Mesenchymal stem cell (in vitro differentiated cells and primary cell): Measurements from ENCODE around the gene LSM4.
"Not testable (repeated sequence)": the region's sequence is repeated elsewhere in the genome, so short reads cannot be mapped to it uniquely, and the experiment has no call there.

Experiments
- DNase-seq: peaks from one replicate; pipeline ENCODE4 v3.0.0-alpha.2; 2013
- H2AFZ ChIP-seq: one replicate; pipeline ENCODE4 v1.6.1; 2013; ENCODE audit warnings: low read depth, mild to moderate bottlenecking, control low read depth, inconsistent platforms, low read length, moderate library complexity
- H2AK5ac ChIP-seq: 2 replicates; pipeline ENCODE4 v1.6.1; 2013; ENCODE audit warnings: low read length, moderate library complexity, mild to moderate bottlenecking, inconsistent platforms; ENCODE audit not compliant: severe bottlenecking
- H2BK120ac ChIP-seq: one replicate; pipeline ENCODE4 v1.6.1; 2013; ENCODE audit warnings: low read depth, mild to moderate bottlenecking, inconsistent platforms, low read length, moderate library complexity
- H2BK12ac ChIP-seq, 2 experiments: one replicate each; pipeline ENCODE4 v1.6.1; 2013; ENCODE audit warnings: inconsistent platforms in 2 of 2, low read length in 2 of 2, mild to moderate bottlenecking in 2 of 2, moderate library complexity in 2 of 2, control low read depth in 1 of 2
- H2BK15ac ChIP-seq: one replicate; pipeline ENCODE4 v1.6.1; 2013; ENCODE audit warnings: mild to moderate bottlenecking, low read depth, inconsistent platforms; ENCODE audit not compliant: poor library complexity, severe bottlenecking
- H2BK5ac ChIP-seq: 2 replicates; pipeline ENCODE4 v1.6.1; 2013; ENCODE audit warnings: low read depth, mild to moderate bottlenecking, low read length, control low read depth, inconsistent platforms; ENCODE audit not compliant: poor library complexity, severe bottlenecking
- H3K14ac ChIP-seq, 2 experiments: one replicate each; pipeline ENCODE4 v1.6.1; 2013; ENCODE audit warnings: inconsistent platforms in 2 of 2, low read length in 2 of 2, control low read depth in 1 of 2, mild to moderate bottlenecking in 1 of 2, moderate library complexity in 1 of 2
- H3K18ac ChIP-seq, 2 experiments: one replicate each; pipeline ENCODE4 v1.6.1; 2013; ENCODE audit warnings: inconsistent platforms in 2 of 2, low read length in 2 of 2, control low read depth in 1 of 2, low read depth in 1 of 2, mild to moderate bottlenecking in 1 of 2
- H3K23ac ChIP-seq, 2 experiments: one replicate each; pipeline ENCODE4 v1.6.1; 2013; ENCODE audit warnings: inconsistent platforms in 2 of 2, low read length in 2 of 2, mild to moderate bottlenecking in 2 of 2, moderate library complexity in 2 of 2, control low read depth in 1 of 2
- H3K27ac ChIP-seq: 2 replicates; pipeline ENCODE4 v1.5.1; 2013; ENCODE audit warnings: mild to moderate bottlenecking, moderate library complexity, low read length, control low read depth, inconsistent platforms; ENCODE audit not compliant: poor library complexity, severe bottlenecking
- H3K27me3 ChIP-seq, 2 experiments: 2 replicates each; pipeline versions ENCODE4 v1.6.1 to v1.7.0; 2013; ENCODE audit warnings: low read length in 2 of 2, mild to moderate bottlenecking in 2 of 2, moderate library complexity in 2 of 2, control low read depth in 1 of 2, inconsistent platforms in 1 of 2; ENCODE audit not compliant: control insufficient read depth in 1 of 2, insufficient read depth in 1 of 2
- H3K36me3 ChIP-seq, 2 experiments: 2 replicates each; pipeline versions ENCODE4 v1.6.1 to v1.7.0; 2013; ENCODE audit warnings: low read length in 2 of 2, control low read depth in 1 of 2, inconsistent platforms in 1 of 2, low read depth in 1 of 2, mild to moderate bottlenecking in 1 of 2; ENCODE audit not compliant: insufficient read depth in 2 of 2, control insufficient read depth in 1 of 2
- H3K4ac ChIP-seq, 2 experiments: one replicate each; pipeline ENCODE4 v1.6.1; 2013; ENCODE audit warnings: inconsistent platforms in 2 of 2, low read length in 2 of 2, mild to moderate bottlenecking in 2 of 2, moderate library complexity in 2 of 2, control low read depth in 1 of 2, low read depth in 1 of 2
- H3K4me1 ChIP-seq: 2 replicates; pipeline ENCODE4 v1.6.1; 2013; ENCODE audit warnings: low read depth, low read length, control low read depth; ENCODE audit not compliant: control insufficient read depth, insufficient read depth
- H3K4me2 ChIP-seq: 2 replicates; pipeline ENCODE4 v1.6.1; 2013; ENCODE audit warnings: low read length, mild to moderate bottlenecking, inconsistent platforms; ENCODE audit not compliant: poor library complexity, severe bottlenecking
- H3K4me3 ChIP-seq, 2 experiments: 2 replicates each; pipeline versions ENCODE4 v1.5.1 to v1.7.0; 2013; ENCODE audit warnings: low read length in 2 of 2, mild to moderate bottlenecking in 2 of 2, control low read depth in 1 of 2, low read depth in 1 of 2; ENCODE audit not compliant: insufficient read depth in 1 of 2
- H3K79me1 ChIP-seq: replicated peaks from 2 replicates; pipeline ENCODE4 v1.6.1; 2013; ENCODE audit warnings: mild to moderate bottlenecking, control low read depth, low read length, inconsistent platforms; ENCODE audit not compliant: poor library complexity, severe bottlenecking
- H3K9ac ChIP-seq: 2 replicates; pipeline ENCODE4 v1.7.0; 2013; ENCODE audit warnings: mild to moderate bottlenecking, low read length, moderate library complexity
- H3K9me3 ChIP-seq: 2 replicates; pipeline ENCODE4 v1.7.0; 2013; ENCODE audit warnings: mild to moderate bottlenecking, low read length; ENCODE audit not compliant: control insufficient read depth
- H4K8ac ChIP-seq: one replicate; pipeline ENCODE4 v1.6.1; 2013; ENCODE audit warnings: inconsistent platforms, mild to moderate bottlenecking, low read length, moderate library complexity
- H4K91ac ChIP-seq: one replicate; pipeline ENCODE4 v1.6.1; 2013; ENCODE audit warnings: mild to moderate bottlenecking, low read length, inconsistent platforms
- WGBS: methylation state at CpG from one replicate; pipeline ENCODE4 v1.1.7; 2013; ENCODE audit warnings: mixed read lengths; 5-methylcytosine and 5-hydroxymethylcytosine counted together

LSM4 gene

GRCh38 chr19:18361646-18362045, 38.8 kb upstream of the LSM4 start:
- Histone ChIP-seq H3K9ac (no peak overlapping the region), H2BK120ac (no peak overlapping the region), H3K27me3 (no peaks in the 10 kb centered on the region), H4K8ac (no peak overlapping the region), H2AK5ac (peak overlapping the region; percentile 97), H2BK15ac (no peak overlapping the region), H3K4me1 (peaks cover 21% of the 10 kb centered on the region), H3K79me1 (peaks cover 11% of the 10 kb centered on the region), H3K36me3 (peaks cover 55 to 64% of the 10 kb centered on the region in 2 experiments), H3K4ac (no peak overlapping the region), H3K23ac (no peak overlapping the region), H3K4me3 (no peak overlapping the region), H3K4me2 (no peak overlapping the region), H3K9me3 (peaks cover 4% of the 10 kb centered on the region), H2AFZ (no peak overlapping the region), H3K18ac (peak overlapping the region in 1 of 2 experiments; percentile 29), H2BK12ac (peak overlapping the region; percentile 59 to 63), H4K91ac (no peak overlapping the region), H3K27ac (no peak overlapping the region), H3K14ac (no peak overlapping the region), H2BK5ac (peak overlapping the region; percentile 78)
- DNase-seq = no peak
- 95% methylated on average over 8 of the region's 8 CpGs for WGBS

GRCh38 chr19:18357041-18357440, 34.2 kb upstream of the LSM4 start:
- Histone ChIP-seq H4K91ac (peak overlapping the region; percentile 16), H3K4me1 (peaks cover 5% of the 10 kb centered on the region), H3K14ac (no peak overlapping the region), H3K9ac (no peak overlapping the region), H2BK12ac (no peak overlapping the region), H3K4ac (no peak overlapping the region), H3K36me3 (peaks cover 58 to 70% of the 10 kb centered on the region in 2 experiments), H4K8ac (no peak overlapping the region), H2AK5ac (no peak overlapping the region), H3K27ac (no peak overlapping the region), H3K18ac (no peak overlapping the region), H3K27me3 (no peaks in the 10 kb centered on the region), H3K79me1 (peaks cover 14% of the 10 kb centered on the region), H3K23ac (no peak overlapping the region), H3K9me3 (peaks cover 4% of the 10 kb centered on the region), H2BK120ac (no peak overlapping the region), H3K4me2 (no peak overlapping the region), H2BK5ac (no peak overlapping the region), H3K4me3 (no peak overlapping the region), H2BK15ac (no peak overlapping the region), H2AFZ (no peak overlapping the region)
- DNase-seq = no peak
- 98% methylated on average over 3 of the region's 3 CpGs for WGBS

- DNase-seq, H3K27me3 ChIP-seq, H3K23ac ChIP-seq, H4K8ac ChIP-seq, H2BK12ac ChIP-seq, H3K4me3 ChIP-seq, H3K18ac ChIP-seq, H3K9ac ChIP-seq, H3K4ac ChIP-seq, H3K9me3 ChIP-seq, H2BK15ac ChIP-seq, H2BK120ac ChIP-seq, H4K91ac ChIP-seq, H3K27ac ChIP-seq, H2BK5ac ChIP-seq, H2AFZ ChIP-seq, H3K14ac ChIP-seq, H3K4me2 ChIP-seq, H2AK5ac ChIP-seq, H3K4me1 ChIP-seq: not testable (repeated sequence)
- 95% methylated on average over 6 of the region's 7 CpGs for WGBS
- Histone ChIP-seq H3K36me3 (peaks cover 50 to 63% of the 10 kb centered on the region in 2 experiments), H3K79me1 (peaks cover 20% of the 10 kb centered on the region)
Observed at GRCh38 chr19:18354743-18355142, 31.9 kb upstream of the LSM4 start.

GRCh38 chr19:18353378-18354005, 30.6 kb upstream of the LSM4 start:
- Histone ChIP-seq H4K91ac (no peak overlapping the region), H3K79me1 (peaks cover 23% of the 10 kb centered on the region), H3K18ac (no peak overlapping the region), H3K4me1 (peaks cover 7% of the 10 kb centered on the region), H3K9me3 (peaks cover 4% of the 10 kb centered on the region), H4K8ac (no peak overlapping the region), H2AK5ac (peak overlapping the region; percentile 29), H3K14ac (no peak overlapping the region), H2BK5ac (no peak overlapping the region), H3K23ac (no peak overlapping the region), H2BK15ac (peak overlapping the region; percentile 40), H3K27ac (no peak overlapping the region), H3K27me3 (no peaks in the 10 kb centered on the region), H2AFZ (no peak overlapping the region), H3K4me2 (no peak overlapping the region), H3K4me3 (no peak overlapping the region), H3K4ac (no peak overlapping the region), H3K36me3 (peaks cover 40 to 54% of the 10 kb centered on the region in 2 experiments), H3K9ac (no peak overlapping the region), H2BK120ac (no peak overlapping the region), H2BK12ac (no peak overlapping the region)
- 91% methylated on average over 8 of the region's 8 CpGs for WGBS
- no peak for DNase-seq
